ENCODE data around the gene A1CF. TPM values are rescaled to one million over a fixed set of nuclear protein-coding genes. Genes with fewer than 3 reads are reported as not detected.
"Not testable (repeated sequence)": the region's sequence is repeated elsewhere in the genome, so short reads cannot be mapped to it uniquely, and the experiment has no call there.

The A1CF gene
- total and polyA plus RNA-seq, 7 donors, result 0.04 to 0.26 TPM; not detected in 5

DNA sequence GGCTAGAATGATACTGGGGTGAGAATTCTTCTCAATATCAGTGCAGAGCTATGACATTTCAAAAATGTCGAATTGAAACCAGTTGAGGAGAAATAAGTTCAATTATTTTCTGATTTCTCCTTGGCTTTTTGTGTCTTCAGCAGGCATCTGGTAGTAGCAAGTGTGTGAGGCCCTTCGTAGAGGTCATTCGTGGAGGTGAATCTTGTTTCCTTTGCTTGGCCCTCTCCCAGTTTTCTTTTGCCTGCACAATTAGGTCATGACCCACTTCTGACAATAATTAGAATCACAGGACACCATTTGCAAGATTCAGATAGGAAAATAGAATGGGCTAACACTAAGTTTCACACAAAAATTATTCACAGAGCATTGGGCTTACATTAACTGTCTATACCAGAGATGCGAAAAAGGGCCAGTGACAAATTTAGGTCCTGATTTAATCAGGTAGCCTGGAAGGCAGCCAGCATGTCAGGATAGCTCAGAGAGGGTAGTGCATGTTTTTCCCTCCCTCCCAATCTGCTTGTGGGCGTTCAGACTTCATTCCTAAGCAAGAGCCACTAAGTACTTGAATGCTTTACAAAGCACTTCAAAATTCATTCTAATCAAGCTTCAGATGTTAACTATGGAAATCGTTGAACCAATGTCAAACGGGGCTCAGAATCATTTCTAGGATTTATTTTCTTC, 24.0 kb upstream of the A1CF start:
- ATAC-seq, result no peak
- no peak for TF ChIP-seq CTCF (IDR thresholded peaks at IDR 0.05)
- no peak for DNase-seq
- Histone ChIP-seq H3K4me3 (no peak overlapping the region), H3K27me3 (ENCODE audit: insufficient read depth in 3 of 3, low read length in 2 of 3) (no peaks in the 10 kb centered on the region), H3K4me1 (no peaks in the 10 kb centered on the region), H3K36me3 (ENCODE audit: insufficient read depth in 1 of 2, low read depth in 1 of 2) (no peaks in the 10 kb centered on the region), H3K9me3 (no peaks in the 10 kb centered on the region), H3K27ac (no peak overlapping the region)
- WGBS, 3 donors, result 82 to 83% (median 83%) methylated on average over 7 of the region's 7 CpGs
- intact Hi-C loops (cut with DNase I), result no loop called here

- H3K27ac ChIP-seq, result no peak overlapping the region
- intact Hi-C loops (cut with DNase I), result no loop called here
- no peaks in the 10 kb centered on the region for H3K4me1 ChIP-seq
- WGBS, 3 donors, result 86 to 90% (median 88%) methylated on average over 4 of the region's 4 CpGs
- no peaks in the 10 kb centered on the region for H3K27me3 ChIP-seq (ENCODE audit: insufficient read depth in 3 of 3, low read length in 2 of 3)
- H3K36me3 ChIP-seq (ENCODE audit: insufficient read depth in 1 of 2, low read depth in 1 of 2), result no peaks in the 10 kb centered on the region
- DNase-seq (no peak), ATAC-seq (no peak)
- no peaks in the 10 kb centered on the region for H3K9me3 ChIP-seq
- no peak overlapping the region for H3K4me3 ChIP-seq
- TF ChIP-seq CTCF (IDR thresholded peaks at IDR 0.05), result no peak
These were observed 22.9 kb upstream of the A1CF start for GRCh38 chr10:50908366-50908765.

- H3K9me3 ChIP-seq; H3K27ac ChIP-seq; intact Hi-C loops (cut with DNase I); H3K4me1 ChIP-seq; H3K4me3 ChIP-seq; ATAC-seq; H3K27me3 ChIP-seq (ENCODE audit: insufficient read depth in 3 of 3, low read length in 2 of 3); DNase-seq; H3K36me3 ChIP-seq (ENCODE audit: insufficient read depth in 1 of 2, low read depth in 1 of 2): not testable (repeated sequence)
- WGBS, 3 donors, result 88 to 89% (median 88%) methylated on average over 15 of the region's 15 CpGs
These were observed 20.4 kb upstream of the A1CF start for GRCh38 chr10:50905797-50906196.

GRCh38 chr10:50896721-50897120, 11.3 kb upstream of the A1CF start:
- no peak for ATAC-seq
- no peak for TF ChIP-seq CTCF (IDR thresholded peaks at IDR 0.05)
- Histone ChIP-seq H3K27ac (no peak overlapping the region), H3K4me1 (no peaks in the 10 kb centered on the region), H3K36me3 (ENCODE audit: insufficient read depth in 1 of 2, low read depth in 1 of 2) (no peaks in the 10 kb centered on the region), H3K27me3 (ENCODE audit: insufficient read depth in 3 of 3, low read length in 2 of 3) (no peaks in the 10 kb centered on the region), H3K9me3 (no peaks in the 10 kb centered on the region), H3K4me3 (no peak overlapping the region)
- intact Hi-C loops (cut with DNase I), result no loop called here
- DNase-seq, result no peak

- no peaks in the 10 kb centered on the region for H3K4me1 ChIP-seq
- no peak for DNase-seq
- intact Hi-C loops (cut with DNase I), result no loop called here
- H3K9me3 ChIP-seq, result no peaks in the 10 kb centered on the region
- no peak for TF ChIP-seq CTCF (IDR thresholded peaks at IDR 0.05)
- no peak overlapping the region for H3K4me3 ChIP-seq
- no peaks in the 10 kb centered on the region for H3K36me3 ChIP-seq (ENCODE audit: insufficient read depth in 1 of 2, low read depth in 1 of 2)
- no peaks in the 10 kb centered on the region for H3K27me3 ChIP-seq (ENCODE audit: insufficient read depth in 3 of 3, low read length in 2 of 3)
- no peak for ATAC-seq
- H3K27ac ChIP-seq, result no peak overlapping the region
These were observed 8.9 kb upstream of the A1CF start for GRCh38 chr10:50894312-50894711.
